ENCODE results near the gene TULP4.

GRCh38 chr6:158293122-158293521 is 19.1 kb upstream of the TULP4 start:
- TF ChIP-seq CTCF (conservative IDR thresholded peaks at IDR 0.05; ENCODE audit: low read length) (no peak), EZH2phosphoT487 (IDR thresholded peaks at IDR 0.05; ENCODE audit: borderline replicate concordance) (no peak)

Measured in Loucy (cell line).